HEK293 (cell line): ENCODE measurements around the gene NTSR2.

Source experiments
- CTCF ChIA-PET: fragments of 350-600 bp; formaldehyde crosslinking; extraction: SDS; loops from one replicate; lab custom pipeline; 2021; ENCODE audit warnings: antibody characterized with exemption; lab: Yijun Ruan, JAX
- POLR2A ChIA-PET: fragments of 300-600 bp; formaldehyde crosslinking; extraction: SDS; loops from one replicate; lab custom pipeline; 2020; ENCODE audit warnings: antibody characterized with exemption, inconsistent platforms; lab: Yijun Ruan, JAX
- H3K27ac ChIP-seq: fragments of 200-500 bp; sonication (Bioruptor generic); 2 replicates; pipeline ENCODE4 v1.5.1; 2014; ENCODE audit warnings: low read depth, low read length, control low read depth, inconsistent platforms; ENCODE audit errors: extremely low read depth
- H3K36me3 ChIP-seq, 2 experiments: fragments of 200-500 bp in 1 of 2; sonication (Bioruptor generic) in 1 of 2; 1 replicate in 1 of 2; 2 replicates in 1 of 2; pipeline ENCODE4 v1.5.1; 2014 to 2017; ENCODE audit warnings: inconsistent platforms in 2 of 2, low read length in 2 of 2; ENCODE audit not compliant: control insufficient read depth in 2 of 2, insufficient read depth in 1 of 2
- H3K4me1 ChIP-seq: fragments of 200-500 bp; sonication (Bioruptor generic); 2 replicates; pipeline ENCODE4 v1.5.1; 2014; ENCODE audit warnings: mild to moderate bottlenecking, low read length, inconsistent platforms; ENCODE audit not compliant: control insufficient read depth, insufficient read depth
- H3K4me3 ChIP-seq: 2 replicates; pipeline ENCODE4 v1.5.1; 2011; ENCODE audit warnings: low read depth, mild to moderate bottlenecking, control low read depth, low read length, moderate library complexity
- H3K9me3 ChIP-seq: fragments of 200-500 bp; sonication (Bioruptor generic); 2 replicates; pipeline ENCODE4 v1.5.1; 2014; ENCODE audit warnings: low read depth, low read length, inconsistent platforms; ENCODE audit not compliant: control insufficient read depth, insufficient read depth
- KLF9 ChIP-seq: fragments of 450-650 bp; formaldehyde crosslinking; IDR thresholded peaks from 2 replicates; pipeline ENCODE4 v1.5.1; 2016; ENCODE audit warnings: missing biosample characterization, missing genetic modification characterization, low read depth
- OSR2 ChIP-seq: fragments of 450-650 bp; formaldehyde crosslinking; IDR thresholded peaks from 2 replicates; pipeline ENCODE4 v1.5.1; 2016; ENCODE audit warnings: missing biosample characterization, missing genetic modification characterization
- PRDM10 ChIP-seq: fragments of 450-650 bp; formaldehyde crosslinking; IDR thresholded peaks from 2 replicates; pipeline ENCODE4 v1.5.1; 2016; ENCODE audit warnings: missing biosample characterization, missing genetic modification characterization
- PRDM6 ChIP-seq: fragments of 450-650 bp; formaldehyde crosslinking; IDR thresholded peaks from 2 replicates; pipeline ENCODE4 v1.5.1; 2017; ENCODE audit warnings: missing biosample characterization, missing genetic modification characterization
- ZFHX2 ChIP-seq: fragments of 450-650 bp; formaldehyde crosslinking; conservative IDR thresholded peaks from 2 replicates; pipeline ENCODE4 v1.5.1; 2016; ENCODE audit warnings: missing biosample characterization, missing genetic modification characterization
- ZNF157 ChIP-seq: fragments of 450-650 bp; formaldehyde crosslinking; IDR thresholded peaks from 2 replicates; pipeline ENCODE4 v1.5.1; 2016; ENCODE audit warnings: missing biosample characterization, missing genetic modification characterization
- ZNF169 ChIP-seq: fragments of 450-650 bp; formaldehyde crosslinking; IDR thresholded peaks from 2 replicates; pipeline ENCODE4 v1.5.1; 2016; ENCODE audit warnings: missing biosample characterization, missing genetic modification characterization
- ZNF184 ChIP-seq: fragments of 450-650 bp; IDR thresholded peaks from 2 replicates; pipeline ENCODE4 v1.5.1; 2018; ENCODE audit warnings: missing biosample characterization, mild to moderate bottlenecking, missing genetic modification characterization
- ZNF202 ChIP-seq: fragments of 450-650 bp; formaldehyde crosslinking; IDR thresholded peaks from 2 replicates; pipeline ENCODE4 v1.5.1; 2016; ENCODE audit warnings: missing biosample characterization, missing genetic modification characterization, borderline replicate concordance
- ZNF341 ChIP-seq: fragments of 450-650 bp; formaldehyde crosslinking; IDR thresholded peaks from 2 replicates; pipeline ENCODE4; 2016; ENCODE audit warnings: low read depth, missing biosample characterization, missing genetic modification characterization
- ZNF449 ChIP-seq: fragments of 450-650 bp; formaldehyde crosslinking; IDR thresholded peaks from 2 replicates; pipeline ENCODE4 v1.5.1; 2017; ENCODE audit warnings: missing biosample characterization, mild to moderate bottlenecking, missing genetic modification characterization, moderate library complexity
- ZNF48 ChIP-seq: fragments of 450-650 bp; formaldehyde crosslinking; IDR thresholded peaks from 2 replicates; pipeline ENCODE4 v1.5.1; 2016; ENCODE audit warnings: missing biosample characterization, missing genetic modification characterization
- ZNF585B ChIP-seq: fragments of 450-650 bp; formaldehyde crosslinking; IDR thresholded peaks from 2 replicates; pipeline ENCODE4 v1.5.1; 2016; ENCODE audit warnings: missing biosample characterization, missing genetic modification characterization
- ZNF596 ChIP-seq: fragments of 450-650 bp; IDR thresholded peaks from 2 replicates; pipeline ENCODE4 v1.5.0; 2018; ENCODE audit warnings: missing biosample characterization, mild to moderate bottlenecking, missing genetic modification characterization, moderate library complexity
- ZNF664 ChIP-seq: fragments of 450-650 bp; formaldehyde crosslinking; IDR thresholded peaks from 2 replicates; pipeline ENCODE4 v1.5.1; 2016; ENCODE audit warnings: missing biosample characterization, missing genetic modification characterization
- ZNF791 ChIP-seq: fragments of 450-650 bp; formaldehyde crosslinking; IDR thresholded peaks from 2 replicates; pipeline ENCODE4 v1.5.1; 2016; ENCODE audit warnings: missing biosample characterization, missing genetic modification characterization
- TF ChIP-seq, protein P1 (sequence below): fragments of 450-650 bp; formaldehyde crosslinking; IDR thresholded peaks from 2 replicates; pipeline ENCODE4 v1.5.1; 2016; ENCODE audit warnings: missing biosample characterization, missing genetic modification characterization, borderline replicate concordance

NTSR2 gene

DNA sequence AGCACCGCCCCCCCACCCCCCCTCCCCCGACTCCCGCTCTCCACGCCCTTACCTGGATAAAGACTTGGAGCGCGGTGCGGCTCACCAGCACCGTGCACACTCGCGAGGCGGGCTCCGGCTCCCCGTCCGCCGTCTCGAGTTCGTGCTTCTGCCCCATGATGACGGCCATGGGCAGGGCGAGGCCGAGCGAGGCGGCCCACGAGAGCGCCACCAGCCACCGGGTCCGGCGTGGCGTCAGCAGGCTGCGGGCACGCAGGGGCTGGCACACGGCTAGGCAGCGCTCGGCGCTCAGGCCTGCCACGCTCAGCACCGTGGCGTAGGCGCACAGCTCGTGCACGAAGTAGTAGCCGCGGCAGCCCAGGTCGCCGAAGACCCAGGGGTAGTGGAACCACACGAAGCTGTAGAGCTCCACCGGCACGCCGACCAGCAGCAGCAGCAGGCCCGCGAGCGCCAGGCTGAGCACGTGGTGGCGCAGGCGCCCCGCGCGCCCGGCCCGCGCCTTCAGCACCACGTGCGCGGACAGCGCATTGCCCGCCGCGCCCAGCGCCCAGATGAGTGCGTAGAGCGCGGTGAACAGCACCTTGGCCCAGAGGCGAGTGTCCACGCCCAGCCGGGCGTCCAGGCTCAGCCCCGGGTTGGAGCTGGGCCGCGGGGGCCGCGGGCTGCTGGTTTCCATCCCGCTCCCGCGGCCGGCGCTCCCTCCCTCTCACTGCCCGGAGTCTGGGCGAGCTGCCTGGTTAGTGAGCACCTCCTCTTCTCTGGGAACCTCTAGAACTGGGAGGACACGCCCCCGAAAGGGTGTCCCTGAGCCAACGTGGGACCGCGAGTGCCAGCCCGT is at the start of gene NTSR2:
NTSR2 (minus strand) TSS at position 742 of the 838 bp plus-strand sequence; CDS start at position 676, 66 bp downstream.
- TF ChIP-seq, protein P1, sequence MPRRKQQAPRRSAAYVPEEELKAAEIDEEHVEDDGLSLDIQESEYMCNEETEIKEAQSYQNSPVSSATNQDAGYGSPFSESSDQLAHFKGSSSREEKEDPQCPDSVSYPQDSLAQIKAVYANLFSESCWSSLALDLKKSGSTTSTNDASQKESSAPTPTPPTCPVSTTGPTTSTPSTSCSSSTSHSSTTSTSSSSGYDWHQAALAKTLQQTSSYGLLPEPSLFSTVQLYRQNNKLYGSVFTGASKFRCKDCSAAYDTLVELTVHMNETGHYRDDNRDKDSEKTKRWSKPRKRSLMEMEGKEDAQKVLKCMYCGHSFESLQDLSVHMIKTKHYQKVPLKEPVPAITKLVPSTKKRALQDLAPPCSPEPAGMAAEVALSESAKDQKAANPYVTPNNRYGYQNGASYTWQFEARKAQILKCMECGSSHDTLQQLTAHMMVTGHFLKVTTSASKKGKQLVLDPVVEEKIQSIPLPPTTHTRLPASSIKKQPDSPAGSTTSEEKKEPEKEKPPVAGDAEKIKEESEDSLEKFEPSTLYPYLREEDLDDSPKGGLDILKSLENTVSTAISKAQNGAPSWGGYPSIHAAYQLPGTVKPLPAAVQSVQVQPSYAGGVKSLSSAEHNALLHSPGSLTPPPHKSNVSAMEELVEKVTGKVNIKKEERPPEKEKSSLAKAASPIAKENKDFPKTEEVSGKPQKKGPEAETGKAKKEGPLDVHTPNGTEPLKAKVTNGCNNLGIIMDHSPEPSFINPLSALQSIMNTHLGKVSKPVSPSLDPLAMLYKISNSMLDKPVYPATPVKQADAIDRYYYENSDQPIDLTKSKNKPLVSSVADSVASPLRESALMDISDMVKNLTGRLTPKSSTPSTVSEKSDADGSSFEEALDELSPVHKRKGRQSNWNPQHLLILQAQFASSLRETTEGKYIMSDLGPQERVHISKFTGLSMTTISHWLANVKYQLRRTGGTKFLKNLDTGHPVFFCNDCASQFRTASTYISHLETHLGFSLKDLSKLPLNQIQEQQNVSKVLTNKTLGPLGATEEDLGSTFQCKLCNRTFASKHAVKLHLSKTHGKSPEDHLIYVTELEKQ = no peak
- no peak for TF ChIP-seq ZNF48 (tag by site-specific recombination)
- no peak for TF ChIP-seq ZNF341 (tag by site-specific recombination)
- TF ChIP-seq ZNF169 (tag by site-specific recombination) = no peak
- TF ChIP-seq ZNF585B (tag by site-specific recombination) = no peak
- no peak for TF ChIP-seq PRDM10 (tag by site-specific recombination)
- no peak for TF ChIP-seq ZNF157 (tag by site-specific recombination)
- no peak for TF ChIP-seq ZNF791 (tag by site-specific recombination)
- TF ChIP-seq ZFHX2 (tag by site-specific recombination) = no peak
- no peak for TF ChIP-seq ZNF449 (tag by site-specific recombination)
- TF ChIP-seq KLF9 (tag by site-specific recombination) = no peak
- no peak for TF ChIP-seq ZNF664 (tag by site-specific recombination)
- TF ChIP-seq PRDM6 = no peak
- no peak for TF ChIP-seq ZNF596 (tag by site-specific recombination)
- no peak for TF ChIP-seq OSR2 (tag by site-specific recombination)
- TF ChIP-seq ZNF184 (tag by site-specific recombination) = no peak
- TF ChIP-seq ZNF202 (tag by site-specific recombination) = no peak
- POLR2A ChIA-PET = no interaction called here
- Histone ChIP-seq H3K4me3 (no peak within 1 kb of the TSS), H3K4me1 (no peaks in the 10 kb centered on the region), H3K36me3 (no peaks in the 10 kb centered on the region), H3K9me3 (no peaks in the 10 kb centered on the region), H3K27ac (no peak within 1 kb of the TSS)
- CTCF ChIA-PET = interaction anchor here (0.9 to 3.2 kb wide), 2 partner anchors 11 to 18 kb away, joined by 3 to 12 read pairs; no protein-coding TSS in a partner anchor
